Activated T-cell treated with anti-CD3 and anti-CD28 coated beads for 1 hour (primary cell): ENCODE measurements around the gene FHIP1B.

ENCODE experiments used
- DNase-seq: peaks from one replicate; pipeline ENCODE4 v3.0.0-alpha.2; 2020; ENCODE audit warnings: low read depth

FHIP1B gene

DNA sequence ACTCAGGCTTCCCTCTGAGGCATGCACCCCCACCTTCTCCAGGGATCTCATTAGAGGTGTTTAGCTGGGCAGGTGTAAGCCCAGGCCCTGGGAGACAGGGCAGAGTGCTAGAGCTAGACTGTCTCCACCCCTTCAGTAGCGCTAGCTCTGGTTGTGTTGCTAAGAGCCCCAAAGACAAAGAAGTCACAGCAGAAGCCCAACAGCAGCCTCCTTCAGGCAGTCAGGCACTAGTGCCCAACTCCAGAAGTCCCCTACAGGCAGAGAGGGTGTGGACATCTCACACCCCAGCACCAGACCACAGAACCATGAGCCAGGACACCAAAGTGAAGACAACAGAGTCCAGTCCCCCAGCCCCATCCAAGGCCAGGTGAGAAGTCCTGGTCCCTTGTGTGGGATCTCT, 4.5 kb upstream of the FHIP1B start, which contains the start of gene CNGA4:
CNGA4 (plus strand) TSS at position 188 of the 400 bp plus-strand sequence; CDS start at position 306, 118 bp downstream.
- no peak for DNase-seq

DNA sequence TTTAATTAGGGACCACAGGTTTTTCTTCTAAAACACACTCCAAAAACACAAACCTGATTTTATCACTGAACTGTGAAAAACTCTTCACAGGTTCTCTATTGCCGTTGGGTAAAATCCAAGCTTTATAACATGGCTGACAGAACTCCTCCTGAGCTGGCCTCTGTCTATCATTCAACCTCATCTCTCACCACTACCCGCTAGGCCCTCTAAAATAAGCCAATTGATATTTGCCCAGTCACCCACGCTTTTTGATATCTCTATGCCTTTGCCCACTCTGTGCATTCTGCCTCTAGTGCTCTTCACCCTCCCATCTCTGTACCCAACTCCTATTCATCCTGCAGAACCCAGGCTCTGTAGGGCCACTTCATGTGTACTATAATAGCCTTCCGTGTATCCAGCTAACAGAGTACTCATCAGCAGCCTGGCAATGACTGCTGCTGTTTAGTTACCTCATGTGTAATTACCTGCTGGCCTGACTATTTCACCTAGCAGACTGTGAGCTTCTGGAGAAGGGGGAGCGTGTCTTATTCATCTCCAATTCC, 3.4 kb upstream of the FHIP1B start:
- no peak for DNase-seq

DNA sequence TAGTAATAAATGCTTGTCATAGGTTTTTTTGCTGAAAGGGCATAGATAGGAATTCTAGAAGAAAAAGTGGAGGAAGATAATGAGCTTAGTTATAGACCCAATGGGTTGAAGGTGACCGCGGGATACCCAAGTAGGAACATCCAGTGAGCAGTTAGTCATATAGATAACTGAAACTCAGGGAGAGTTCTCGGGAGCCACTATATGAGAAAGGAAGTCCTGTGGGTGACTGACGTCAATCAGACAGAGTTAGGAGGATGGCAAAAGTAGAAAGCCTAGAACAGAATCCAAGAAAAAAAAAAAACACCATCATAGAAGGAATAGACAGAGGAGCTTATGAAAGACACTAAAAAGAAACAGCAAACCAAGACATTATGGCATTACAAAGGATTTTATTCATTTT, 2.8 kb upstream of the FHIP1B start:
- DNase-seq: no peak

GRCh38 chr11:6233984-6234386, 451 bp downstream of the FHIP1B start:
- DNase-seq: no peak

DNA sequence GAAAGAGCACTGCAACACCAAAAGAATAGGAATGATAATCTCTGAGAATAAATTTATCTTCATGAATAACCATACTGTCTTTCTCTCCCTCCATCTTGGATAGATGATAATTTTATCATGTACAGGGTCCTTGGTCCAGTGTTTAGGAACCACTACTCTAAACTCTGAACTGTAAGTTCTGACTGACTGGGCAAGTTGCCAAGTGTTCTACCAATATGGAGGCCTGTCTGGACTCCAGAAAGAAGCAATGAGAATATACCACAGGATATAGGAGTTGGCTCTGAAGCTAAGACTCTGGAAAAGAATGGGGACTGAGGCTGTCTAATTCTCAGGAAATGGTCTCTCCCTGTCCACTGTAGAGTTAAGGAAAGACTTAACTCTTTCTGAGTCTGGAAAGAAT, 1.5 kb downstream of the FHIP1B start:
- DNase-seq: no peak

DNA sequence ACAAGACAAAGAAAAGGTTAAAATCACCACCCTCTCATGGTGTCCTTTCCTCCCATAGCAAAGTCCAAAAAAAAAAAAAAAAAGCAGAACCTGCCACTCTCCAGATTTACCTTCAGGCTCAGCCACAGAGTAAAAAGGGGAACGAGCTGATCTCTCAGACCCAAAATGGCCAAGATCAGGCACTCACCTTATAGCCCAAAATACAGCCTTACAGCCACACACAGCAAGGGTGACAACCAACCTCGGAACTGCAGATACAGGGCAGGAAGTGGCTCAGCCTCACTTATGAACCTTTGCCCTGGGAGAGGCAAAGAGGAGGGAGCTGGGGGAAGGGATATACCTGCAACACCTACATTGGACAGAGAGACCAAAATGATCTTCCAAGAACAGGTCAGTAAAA, 4.5 kb downstream of the FHIP1B start:
- no peak for DNase-seq

- no peak for DNase-seq
Observed at GRCh38 chr11:6228520-6228919, 5.9 kb downstream of the FHIP1B start.

GRCh38 chr11:6225896-6226295, 8.5 kb downstream of the FHIP1B start:
- no peak for DNase-seq

DNA sequence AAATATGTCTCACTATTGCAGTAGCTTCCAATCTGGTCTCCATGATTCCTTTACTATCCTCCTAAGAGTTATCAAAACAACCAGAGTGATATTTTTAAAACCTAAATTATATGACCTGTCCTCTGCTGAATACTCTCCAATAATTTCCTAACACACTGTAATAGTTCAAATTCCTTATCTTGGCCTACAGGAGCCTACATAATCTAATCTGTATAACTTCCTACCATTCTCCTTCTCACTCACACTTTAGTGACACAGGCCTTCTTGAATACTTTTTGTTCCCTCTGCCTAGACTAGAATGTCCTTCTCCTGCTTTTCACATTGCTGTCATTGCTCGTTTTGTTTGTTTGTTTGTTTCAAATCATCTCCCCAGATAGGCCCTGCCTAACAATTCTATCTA, 9.4 kb downstream of the FHIP1B start:
- DNase-seq: no peak

- no peak for DNase-seq
Observed at GRCh38 chr11:6224421-6224820, 10.0 kb downstream of the FHIP1B start.

DNA sequence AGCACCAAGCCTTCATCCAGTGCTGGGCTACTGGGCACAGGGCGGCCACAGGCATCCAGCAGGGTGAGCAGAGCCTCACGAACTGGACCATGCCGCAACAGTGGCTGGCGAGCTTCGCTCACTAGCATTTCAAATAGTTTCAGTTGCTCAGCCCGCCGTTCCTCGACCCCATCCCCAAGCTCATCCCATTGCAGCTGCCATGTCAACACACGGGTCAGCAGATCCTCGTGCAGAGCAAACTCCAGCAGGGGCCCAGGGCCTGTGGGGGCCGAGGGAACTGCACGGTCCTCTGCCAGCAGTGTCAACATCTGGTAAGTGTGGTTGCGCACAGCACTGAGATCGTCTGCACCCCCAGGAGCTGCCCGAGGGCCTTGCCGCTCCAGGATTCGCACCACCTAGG, 10.6 kb downstream of the FHIP1B start:
- no peak for DNase-seq

DNA sequence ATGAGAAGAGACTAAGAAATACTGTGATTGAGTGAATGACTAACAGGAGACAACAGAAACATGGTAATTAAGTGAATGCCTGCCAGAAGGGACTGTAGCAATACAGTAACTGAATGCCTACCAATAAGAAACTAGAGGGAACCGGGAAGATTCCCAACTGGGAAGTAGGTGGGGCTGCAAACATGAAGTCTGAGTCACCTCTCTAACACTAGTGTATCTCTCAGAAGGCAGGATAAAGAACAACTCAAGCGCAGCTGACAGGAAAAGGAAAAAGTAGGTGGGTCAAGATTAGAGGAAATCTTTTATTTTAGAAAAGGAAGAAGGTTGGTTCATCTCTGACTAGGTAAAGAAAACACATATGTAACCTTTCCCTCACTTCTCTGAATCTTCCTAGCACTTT, 15.1 kb downstream of the FHIP1B start:
- DNase-seq: no peak

DNA sequence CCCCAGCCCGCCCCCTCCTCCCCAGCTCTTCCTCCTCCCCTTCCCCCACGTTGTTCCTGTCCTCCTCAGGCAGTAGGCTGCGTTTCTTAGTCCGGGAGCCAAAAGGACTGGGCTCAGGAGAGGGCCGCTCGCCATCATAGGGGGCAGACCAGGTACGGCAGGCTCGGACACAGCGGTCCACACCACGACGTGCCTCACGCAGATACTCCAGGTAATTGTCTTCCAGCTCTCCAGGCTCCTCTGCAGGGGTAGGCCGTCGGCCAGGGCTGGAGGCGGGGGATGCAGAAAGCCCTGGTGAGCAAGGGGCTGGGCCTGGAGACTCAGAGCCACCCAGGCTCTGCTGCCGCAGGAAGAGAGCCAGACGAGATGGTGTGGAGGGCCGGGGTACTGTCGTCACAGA, 16.7 kb downstream of the FHIP1B start:
- DNase-seq: no peak

GRCh38 chr11:6216501-6216900, 17.9 kb downstream of the FHIP1B start:
- DNase-seq: no peak

DNA sequence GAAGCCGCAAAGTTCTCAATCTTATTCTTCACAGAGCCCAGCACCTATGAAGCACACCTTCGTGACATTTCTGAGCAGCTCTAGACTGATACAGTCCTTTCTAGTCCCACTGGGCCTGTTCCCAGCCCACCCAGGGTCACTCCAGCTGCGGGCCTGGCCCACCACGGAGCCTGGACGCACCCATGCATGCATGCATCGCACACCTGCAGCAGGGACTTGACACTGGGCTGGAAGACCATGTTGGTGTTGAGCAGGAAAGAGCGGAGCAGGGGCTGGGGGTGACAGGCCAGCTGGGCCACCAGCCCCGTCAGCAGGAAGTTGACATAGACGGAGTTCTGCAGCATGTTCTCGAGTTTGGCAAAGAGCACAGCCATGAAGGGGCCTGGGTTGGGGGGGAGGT, 19.9 kb downstream of the FHIP1B start:
- DNase-seq: no peak

GRCh38 chr11:6210274-6210955, 24.0 kb downstream of the FHIP1B start:
- no peak for DNase-seq

DNA sequence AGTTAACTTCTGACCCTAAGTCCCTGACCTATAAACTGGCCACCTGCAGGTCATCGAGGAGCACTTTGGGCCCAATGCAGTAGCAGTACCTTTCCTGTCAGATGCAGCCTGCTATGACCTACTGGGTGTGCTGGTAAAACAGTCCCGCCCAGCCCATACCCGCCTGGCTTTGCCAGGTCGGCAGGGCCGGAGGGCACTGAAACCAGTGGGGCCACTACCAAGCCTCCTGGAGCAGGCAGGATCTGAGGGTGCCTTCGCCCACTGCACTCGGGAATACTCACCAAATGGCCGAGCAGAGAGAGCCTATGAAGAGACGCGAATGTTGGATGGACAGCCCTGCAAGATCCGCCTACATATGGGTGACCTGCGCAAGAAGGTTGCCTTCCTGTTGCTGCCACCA, 24.6 kb downstream of the FHIP1B start:
- DNase-seq: no peak

DNA sequence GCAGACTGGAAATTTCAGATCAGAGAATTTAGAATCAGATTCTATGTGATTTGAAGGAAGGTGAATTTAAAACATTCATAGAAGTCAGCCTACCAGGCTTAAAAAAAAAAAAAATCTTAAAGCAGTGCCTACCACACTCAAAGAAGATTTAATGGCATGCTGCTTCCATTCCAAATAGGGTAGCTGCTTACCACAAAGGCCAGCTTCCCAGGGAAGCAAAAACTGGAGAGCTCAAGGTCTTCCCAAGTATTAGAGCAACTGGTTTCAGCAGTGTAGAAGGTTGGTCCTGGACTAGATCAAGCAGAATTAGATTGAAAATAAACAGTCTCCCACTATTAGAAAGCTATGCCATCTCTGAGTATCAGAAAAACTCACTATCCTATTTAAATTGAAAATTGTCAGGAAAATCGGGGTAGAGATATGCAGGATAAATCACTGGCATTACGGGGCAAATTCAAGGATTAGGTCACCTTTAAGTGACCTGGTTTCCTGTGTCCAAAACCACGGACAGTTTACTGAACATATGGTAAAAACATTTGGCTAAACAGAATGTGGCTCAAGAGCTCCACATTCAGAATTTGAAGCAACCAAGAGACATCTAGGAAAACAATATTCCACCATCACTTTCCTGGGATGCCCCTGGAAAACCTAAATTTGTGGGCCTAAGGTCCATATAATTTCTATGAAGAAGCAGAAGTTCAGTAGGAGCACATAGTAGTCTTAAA, 27.8 kb downstream of the FHIP1B start:
- DNase-seq: no peak

GRCh38 chr11:6205366-6205765, 29.1 kb downstream of the FHIP1B start, which contains the start of gene C11orf42:
C11orf42 (plus strand) TSS chr11:6205557; CDS start chr11:6205616, 59 bp downstream.
- DNase-seq: no peak

DNA sequence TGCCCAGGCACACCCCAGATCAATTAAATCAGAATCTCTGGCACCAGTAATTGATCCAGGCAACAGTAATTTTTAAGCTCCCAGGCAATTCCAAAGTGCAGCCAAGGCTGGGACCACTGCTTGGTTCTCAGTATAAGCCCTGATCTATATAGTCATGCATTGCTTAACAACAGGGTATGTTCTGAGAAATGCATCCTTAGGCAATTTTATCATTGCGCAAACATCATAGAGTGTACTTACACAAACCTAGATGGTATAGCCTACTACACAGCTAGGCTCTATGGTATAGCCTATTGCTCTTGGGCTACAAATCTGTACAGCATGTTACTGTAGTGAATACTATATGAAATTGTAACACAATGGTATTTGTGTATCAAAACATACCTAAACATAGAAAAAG, 29.7 kb downstream of the FHIP1B start:
- DNase-seq: no peak

- no peak for DNase-seq
Observed at GRCh38 chr11:6203327-6203726, 31.1 kb downstream of the FHIP1B start.

DNA sequence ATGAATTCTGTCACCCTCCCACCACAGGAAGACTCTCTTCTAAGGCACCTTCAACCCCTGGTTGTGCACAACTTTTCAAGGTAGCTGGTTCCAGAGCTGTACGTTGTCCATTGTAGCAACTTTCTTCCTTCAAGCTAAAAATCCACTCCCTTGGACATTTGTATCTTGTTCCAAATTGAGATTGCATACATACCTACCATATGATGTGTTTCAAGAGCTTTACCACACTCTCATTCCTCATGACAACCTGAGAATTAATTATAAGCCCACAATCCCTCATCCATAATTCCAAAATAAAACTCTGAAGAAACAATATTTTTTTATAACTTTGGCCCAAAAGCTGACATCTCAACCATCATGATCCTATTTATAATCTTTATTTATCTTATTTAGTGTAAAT, 32.4 kb downstream of the FHIP1B start:
- DNase-seq: no peak

- no peak for DNase-seq
Observed at GRCh38 chr11:6201481-6201880, 33.0 kb downstream of the FHIP1B start.
